Measurements from ENCODE around the gene ARHGAP26.

- no peak for TF ChIP-seq ZNF331 (CRISPR knock-in tag; IDR thresholded peaks at IDR 0.05; ENCODE audit: low read depth)
- TF ChIP-seq, protein P1, sequence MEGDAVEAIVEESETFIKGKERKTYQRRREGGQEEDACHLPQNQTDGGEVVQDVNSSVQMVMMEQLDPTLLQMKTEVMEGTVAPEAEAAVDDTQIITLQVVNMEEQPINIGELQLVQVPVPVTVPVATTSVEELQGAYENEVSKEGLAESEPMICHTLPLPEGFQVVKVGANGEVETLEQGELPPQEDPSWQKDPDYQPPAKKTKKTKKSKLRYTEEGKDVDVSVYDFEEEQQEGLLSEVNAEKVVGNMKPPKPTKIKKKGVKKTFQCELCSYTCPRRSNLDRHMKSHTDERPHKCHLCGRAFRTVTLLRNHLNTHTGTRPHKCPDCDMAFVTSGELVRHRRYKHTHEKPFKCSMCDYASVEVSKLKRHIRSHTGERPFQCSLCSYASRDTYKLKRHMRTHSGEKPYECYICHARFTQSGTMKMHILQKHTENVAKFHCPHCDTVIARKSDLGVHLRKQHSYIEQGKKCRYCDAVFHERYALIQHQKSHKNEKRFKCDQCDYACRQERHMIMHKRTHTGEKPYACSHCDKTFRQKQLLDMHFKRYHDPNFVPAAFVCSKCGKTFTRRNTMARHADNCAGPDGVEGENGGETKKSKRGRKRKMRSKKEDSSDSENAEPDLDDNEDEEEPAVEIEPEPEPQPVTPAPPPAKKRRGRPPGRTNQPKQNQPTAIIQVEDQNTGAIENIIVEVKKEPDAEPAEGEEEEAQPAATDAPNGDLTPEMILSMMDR (conservative IDR thresholded peaks at IDR 0.05; ENCODE audit: low read depth in 2 of 2) = peak; percentile 48 to 68
Measured at GRCh38 chr5:142982821-142983200, 212.6 kb downstream of the ARHGAP26 start.

All from GM23338 (cell line).